GM19455 (cell line): ENCODE data around the gene ZNF202.
"Not testable (repeated sequence)": the region's sequence is repeated elsewhere in the genome, so short reads cannot be mapped to it uniquely, and the experiment has no call there.

Experiments used
- ATAC-seq: cut with Tn5 transposase; IDR thresholded peaks from one replicate; pipeline ENCODE4 v1.9.1; 2021; ENCODE audit not compliant: unreplicated experiment

Gene ZNF202

GRCh38 chr11:123741159-123742030 is at the start of gene ZNF202:
ZNF202 (minus strand) TSS chr11:123741660; CDS start chr11:123730888, 10,772 bp downstream.
- peak; percentile 99 for ATAC-seq

- no peak for ATAC-seq
These were observed 42.1 kb upstream of the ZNF202 start for GRCh38 chr11:123783536-123783935.

DNA sequence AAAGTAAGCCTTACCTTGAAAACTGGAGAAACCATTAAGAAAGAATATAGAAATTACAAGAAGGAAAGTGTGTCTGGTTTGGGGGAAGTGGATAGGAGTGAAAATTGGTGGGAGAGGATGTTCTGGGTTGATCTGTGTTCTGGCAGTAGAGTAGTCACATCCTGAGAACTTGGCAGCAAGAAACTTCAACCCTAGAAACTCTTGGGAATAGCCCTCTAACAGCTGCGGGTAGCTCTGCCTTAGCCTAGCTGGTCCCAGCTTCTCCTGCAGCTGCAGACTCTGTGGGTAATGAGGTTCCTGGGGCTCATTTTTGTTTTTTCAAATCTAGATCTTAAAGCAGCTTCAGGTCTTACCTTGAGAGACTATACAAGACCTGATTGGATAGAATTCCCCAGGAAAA is 37.1 kb upstream of the ZNF202 start:
- ATAC-seq = no peak

GRCh38 chr11:123775715-123776549 is 34.5 kb upstream of the ZNF202 start:
- ATAC-seq = no peak

DNA sequence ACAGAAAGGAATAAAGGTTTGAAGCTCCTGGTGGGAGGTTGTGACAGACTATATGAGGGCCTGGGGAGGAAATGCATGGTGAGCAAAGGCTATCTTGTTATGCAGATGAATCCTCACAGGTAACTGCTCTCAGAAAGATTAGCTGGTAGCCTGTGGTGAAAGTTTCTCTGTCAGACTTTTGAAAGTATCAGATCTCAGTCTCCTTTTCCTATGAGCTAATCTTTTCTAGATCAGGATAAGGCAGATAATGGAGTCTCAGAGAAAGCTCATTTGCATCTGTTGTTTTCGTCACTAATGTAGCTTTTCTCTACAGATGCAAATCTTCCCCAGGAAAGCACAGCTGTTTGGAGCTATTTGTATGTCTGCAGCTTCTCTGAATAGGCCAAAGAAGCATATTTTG is 33.8 kb upstream of the ZNF202 start:
- no peak for ATAC-seq

DNA sequence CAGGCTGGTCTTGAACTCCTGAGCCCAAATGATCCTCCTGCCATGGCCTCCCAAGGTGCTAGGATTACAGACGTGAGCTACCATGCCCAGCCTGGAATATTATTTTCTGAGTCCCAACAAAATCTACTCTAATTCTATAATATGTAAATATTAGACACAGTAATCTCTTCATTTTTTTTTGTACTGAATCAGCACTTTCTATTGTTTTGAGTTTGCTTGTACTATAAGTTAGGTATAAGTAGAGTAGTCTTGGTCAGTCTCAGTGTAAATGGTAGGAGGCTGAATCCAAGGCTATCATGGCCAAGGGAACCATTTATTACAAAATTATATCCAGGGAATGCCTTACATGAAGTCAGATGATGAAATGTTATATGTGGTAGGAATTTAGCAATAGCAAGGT is 32.5 kb upstream of the ZNF202 start:
- ATAC-seq = no peak

GRCh38 chr11:123773026-123773425 is 31.6 kb upstream of the ZNF202 start:
- ATAC-seq = no peak

DNA sequence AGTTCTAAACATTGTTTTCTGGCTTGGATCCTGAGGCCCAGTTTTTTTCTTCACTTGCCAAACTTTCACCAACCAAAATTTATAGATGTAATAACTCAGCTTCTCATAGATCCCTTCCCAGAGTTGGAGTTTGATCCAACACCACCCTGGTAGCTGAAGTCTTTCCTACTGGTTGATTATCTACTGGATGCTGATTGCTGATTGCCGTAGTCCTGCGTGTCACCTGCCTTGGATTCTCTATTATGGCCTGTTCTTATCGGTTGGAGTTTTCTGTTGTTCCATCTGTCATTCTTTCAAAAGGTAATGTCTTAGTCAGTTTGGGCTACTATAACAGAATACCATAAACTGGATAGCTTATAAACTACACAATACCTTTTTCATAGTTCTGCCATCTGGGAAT is 30.2 kb upstream of the ZNF202 start:
- no peak for ATAC-seq

DNA sequence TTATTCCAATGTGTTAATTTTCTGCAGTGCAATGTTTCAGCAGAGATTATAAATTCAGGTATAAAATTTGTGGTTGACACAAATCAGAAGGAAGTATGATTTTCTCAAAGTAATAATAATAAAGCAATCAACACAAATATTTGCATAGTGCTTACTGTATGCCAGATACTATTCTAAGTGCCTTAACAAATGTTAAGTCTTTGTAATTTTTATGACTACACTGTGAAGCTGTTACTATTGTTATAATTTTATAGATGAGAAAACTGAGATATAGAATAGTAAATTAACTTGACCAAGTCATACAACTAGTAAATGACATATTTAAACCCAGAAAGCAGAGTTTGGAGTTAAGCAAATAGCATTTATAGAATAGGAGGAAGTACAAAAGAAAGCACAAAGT is 29.3 kb upstream of the ZNF202 start:
- ATAC-seq = no peak

- no peak for ATAC-seq
These were observed 24.1 kb upstream of the ZNF202 start for GRCh38 chr11:123765601-123766000.

- ATAC-seq = no peak
These were observed 21.0 kb upstream of the ZNF202 start for GRCh38 chr11:123762422-123762821.

GRCh38 chr11:123760894-123761293 is 19.4 kb upstream of the ZNF202 start:
- ATAC-seq = peak; percentile 65

DNA sequence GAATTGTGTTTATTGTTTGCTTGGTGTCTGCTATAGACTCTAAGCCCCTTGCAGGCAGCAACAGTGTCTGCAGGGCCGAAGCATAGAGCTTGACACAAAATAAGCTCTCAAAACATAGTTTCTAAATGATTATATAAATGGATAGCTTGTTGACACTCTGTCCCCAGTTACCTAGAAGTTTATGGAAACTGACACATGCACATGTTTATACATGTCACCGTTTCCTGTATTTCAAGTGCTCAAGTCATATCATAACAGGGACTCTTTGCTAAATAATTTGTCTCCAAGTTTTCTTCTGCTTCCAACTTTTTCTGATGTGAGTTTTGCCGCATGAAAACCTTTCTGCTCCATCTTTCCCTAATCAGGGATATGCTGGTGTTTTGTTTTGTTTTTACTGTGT is 16.5 kb upstream of the ZNF202 start:
- ATAC-seq = no peak

GRCh38 chr11:123755813-123756212 is 14.4 kb upstream of the ZNF202 start:
- ATAC-seq = no peak

GRCh38 chr11:123755344-123755743 is 13.9 kb upstream of the ZNF202 start:
- ATAC-seq = no peak

DNA sequence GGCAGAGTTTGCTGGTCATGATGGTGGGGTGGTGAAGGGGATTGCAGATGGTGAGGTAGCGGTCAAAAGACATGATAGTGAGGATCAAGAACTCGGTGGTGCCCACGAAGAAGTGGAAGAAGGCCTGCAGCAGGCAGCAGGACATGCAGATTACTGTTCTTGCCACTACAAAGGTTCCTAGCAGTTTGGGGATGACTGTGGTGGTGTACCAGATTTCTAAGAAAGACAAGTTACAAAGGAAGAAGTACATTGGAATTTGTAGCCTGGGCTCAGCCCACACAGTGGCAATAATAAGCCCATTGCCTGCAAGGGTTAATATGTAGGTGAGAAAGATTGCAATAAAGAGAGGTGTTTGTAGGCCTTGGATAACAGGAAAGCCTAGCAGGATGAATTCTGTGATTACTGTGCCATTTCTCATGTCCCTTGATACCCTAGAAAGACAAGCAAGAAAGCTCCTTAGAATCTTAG is 12.7 kb upstream of the ZNF202 start, which contains the start of gene OR6X1:
TSS of gene OR6X1 (minus strand) at position 418 of the 468 bp plus-strand sequence. CDS start at position 418, 0 bp downstream.
- ATAC-seq = no peak

GRCh38 chr11:123753110-123753509 is 11.7 kb upstream of the ZNF202 start:
- ATAC-seq = no peak

DNA sequence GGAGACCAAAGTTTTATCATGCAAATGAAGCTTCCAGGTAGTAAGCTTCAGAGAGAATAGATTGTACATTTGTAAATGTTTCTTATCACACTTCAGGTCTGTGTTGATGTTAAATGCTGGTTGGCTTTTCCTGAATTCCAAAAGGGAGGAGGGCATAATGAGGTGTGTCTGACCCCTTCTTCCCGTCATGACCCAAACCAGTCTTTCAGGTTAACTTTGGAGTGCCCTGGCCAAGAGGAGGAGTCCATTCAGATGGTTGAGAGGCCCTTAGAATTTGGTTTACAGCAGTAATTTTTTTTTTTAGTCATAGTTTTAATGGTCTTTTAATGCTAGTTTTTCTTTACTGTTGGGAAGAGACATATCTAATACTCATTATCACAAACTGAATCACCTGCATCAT is 10.3 kb upstream of the ZNF202 start:
- ATAC-seq = no peak

DNA sequence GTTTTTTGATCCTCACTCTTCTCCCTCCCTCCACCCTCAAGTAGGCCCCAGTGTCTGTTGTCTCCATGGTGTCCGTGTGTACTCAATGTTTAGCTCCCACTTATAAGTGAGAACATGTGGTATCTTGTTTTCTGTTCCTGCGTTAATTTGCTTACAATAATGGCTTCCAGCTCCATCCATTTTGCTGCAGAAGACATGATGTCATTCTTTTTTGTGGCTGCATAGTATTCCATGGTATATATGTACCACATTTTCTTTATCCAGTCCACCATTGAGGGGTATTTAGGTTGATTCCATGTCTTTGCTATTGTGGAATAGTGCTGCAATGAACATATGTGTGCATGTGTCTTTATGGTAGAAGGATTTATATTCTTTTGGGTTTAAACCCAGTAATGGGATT is 6.9 kb upstream of the ZNF202 start:
- ATAC-seq = not testable (repeated sequence)

- no peak for ATAC-seq
These were observed 4.4 kb upstream of the ZNF202 start for GRCh38 chr11:123745764-123746451.

DNA sequence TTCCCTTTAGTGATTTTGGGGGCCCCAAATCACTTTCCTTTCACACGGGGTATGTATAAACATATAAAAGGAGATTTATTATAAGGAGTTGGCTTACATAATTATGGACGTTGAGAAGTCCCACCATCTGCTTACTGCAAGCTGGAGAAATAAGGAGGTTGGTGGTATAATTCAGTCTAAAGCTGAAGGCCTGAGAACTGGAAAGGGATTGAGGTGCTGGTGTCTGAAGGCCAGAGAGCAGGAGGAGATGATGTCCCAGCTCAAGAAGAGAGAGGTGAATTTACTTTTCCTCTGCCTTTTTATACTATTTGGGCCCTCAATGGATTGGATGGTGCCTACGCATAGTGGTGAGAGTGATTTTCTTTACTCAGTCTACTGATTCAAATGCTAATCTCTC is 1.3 kb upstream of the ZNF202 start:
- ATAC-seq = no peak
